H54 (cell line): ENCODE measurements around the gene PRDM2.
"Not testable (repeated sequence)": the region's sequence is repeated elsewhere in the genome, so short reads cannot be mapped to it uniquely, and the experiment has no call there.

Source experiments
- DNase-seq: peaks from one replicate; pipeline ENCODE4 v3.0.0; 2011; ENCODE audit warnings: low spot score, mixed read lengths; ENCODE audit not compliant: insufficient read length
- FAIRE-seq: peaks from 3 replicates; lab custom pipeline; 2011; peaks lifted over from hg19 to GRCh38; lab: Jason Lieb, UNC
- POLR2A ChIP-seq: IDR thresholded peaks from 2 replicates; pipeline ENCODE4 v1.6.1; 2011; ENCODE audit warnings: low read depth, mild to moderate bottlenecking, low read length

The PRDM2 gene

DNA sequence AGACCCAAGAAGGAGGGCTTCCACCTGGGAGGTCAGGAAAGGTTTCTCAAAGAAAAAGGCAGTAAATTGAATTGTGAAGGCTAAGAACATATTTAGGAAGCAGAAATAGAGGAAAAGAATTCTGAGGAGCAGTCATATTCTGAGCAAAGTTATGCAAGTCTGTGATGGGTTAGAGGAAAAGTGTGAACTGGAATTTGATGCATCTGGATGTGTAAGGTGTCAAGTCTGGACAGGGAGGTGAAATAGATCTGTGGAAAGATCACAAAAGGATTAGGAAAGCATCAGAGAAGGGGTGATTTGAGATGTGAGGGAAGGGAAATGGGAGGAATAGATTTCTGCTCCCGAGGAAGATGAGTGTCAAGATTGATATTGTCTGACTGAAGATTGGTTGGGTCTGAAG is 18.1 kb upstream of the PRDM2 start:
- DNase-seq, result no peak
- TF ChIP-seq POLR2A, result no peak
- no peak for FAIRE-seq

DNA sequence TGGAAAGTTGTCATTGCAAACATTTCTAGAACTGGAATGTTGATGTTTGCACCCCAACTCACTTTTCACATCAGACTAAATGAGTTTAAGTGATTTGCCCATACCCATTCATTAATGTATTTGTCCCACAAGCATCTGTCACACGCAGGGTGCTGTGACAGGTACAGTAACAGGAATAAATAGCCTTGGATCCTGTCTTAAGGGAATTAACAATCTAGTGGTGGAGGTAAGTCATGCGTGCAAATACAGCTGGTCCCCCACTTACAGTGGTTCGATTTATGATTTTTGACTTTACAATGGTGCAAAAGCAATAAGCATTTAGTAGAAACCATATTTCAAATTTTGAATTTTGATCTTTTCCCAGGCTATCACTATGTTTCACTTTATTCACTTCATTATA is 17.5 kb upstream of the PRDM2 start:
- no peak for TF ChIP-seq POLR2A
- FAIRE-seq, result no peak
- no peak for DNase-seq

DNA sequence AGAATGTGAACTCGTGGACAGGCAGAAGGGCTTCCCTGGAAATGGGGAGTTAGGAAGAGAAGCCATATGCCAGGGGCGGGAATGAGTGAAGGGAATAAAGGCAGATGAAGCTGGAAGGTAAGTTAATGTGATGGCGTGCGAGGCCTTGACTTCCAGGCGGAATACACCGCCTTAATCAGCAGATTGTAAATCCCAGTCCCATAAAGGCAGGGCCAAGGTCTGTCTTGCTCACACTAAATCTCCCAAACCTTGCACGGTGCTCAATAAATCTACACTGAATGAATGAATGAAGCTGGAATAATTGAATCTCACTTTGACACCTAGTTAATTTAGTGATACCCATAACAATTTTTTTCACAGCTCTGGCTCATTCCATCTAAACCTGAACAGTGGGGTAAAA is 16.8 kb upstream of the PRDM2 start:
- DNase-seq, result no peak
- no peak for FAIRE-seq
- TF ChIP-seq POLR2A, result no peak

DNA sequence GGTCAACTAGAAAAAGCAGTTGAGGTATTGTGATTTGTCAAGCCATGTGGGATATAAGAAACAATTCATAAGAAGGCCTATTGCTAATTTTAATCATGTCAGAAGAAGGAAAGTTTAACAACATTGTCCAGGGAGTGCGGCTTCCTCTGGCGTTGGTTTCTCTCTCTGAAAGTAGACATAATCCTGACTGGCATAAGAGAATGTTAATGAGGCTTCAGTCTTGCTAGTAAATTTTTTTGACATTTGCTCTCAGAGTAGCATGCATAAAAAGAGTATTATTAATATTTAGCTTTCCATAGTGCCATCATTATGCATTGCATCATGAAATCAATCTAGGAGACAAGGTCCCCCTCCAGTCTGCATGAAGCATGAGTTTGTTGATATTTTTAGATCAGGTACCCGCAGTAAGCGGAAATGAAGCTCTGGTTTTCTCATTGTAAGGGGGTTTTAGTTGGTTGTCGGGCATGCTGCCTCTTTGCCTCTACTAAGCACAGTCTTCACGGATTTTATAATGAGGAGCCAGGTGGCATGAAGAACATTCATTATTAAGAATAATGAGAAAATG is 12.8 kb upstream of the PRDM2 start:
- DNase-seq (no peak), FAIRE-seq (no peak)
- TF ChIP-seq POLR2A, result no peak

DNA sequence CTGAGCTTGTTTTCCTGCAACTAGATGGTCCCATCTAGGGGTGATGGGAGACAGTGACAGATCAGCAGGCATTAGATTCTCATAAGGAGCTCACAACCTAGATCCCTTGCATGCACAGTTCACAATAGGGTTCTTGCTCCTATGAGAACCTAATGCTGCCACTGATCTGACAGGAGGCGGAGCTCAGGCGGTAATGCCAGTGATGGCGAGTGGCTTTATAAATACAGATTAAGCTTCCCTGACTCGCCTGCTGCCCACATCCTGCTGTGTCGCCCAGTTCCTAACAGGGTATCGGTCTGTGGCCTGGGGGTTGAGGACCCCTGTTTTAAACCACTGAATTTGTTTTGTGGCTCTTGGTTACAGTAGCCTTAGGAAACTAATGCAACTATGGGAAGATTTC is 6.9 kb upstream of the PRDM2 start:
- not testable (repeated sequence) for FAIRE-seq, DNase-seq

DNA sequence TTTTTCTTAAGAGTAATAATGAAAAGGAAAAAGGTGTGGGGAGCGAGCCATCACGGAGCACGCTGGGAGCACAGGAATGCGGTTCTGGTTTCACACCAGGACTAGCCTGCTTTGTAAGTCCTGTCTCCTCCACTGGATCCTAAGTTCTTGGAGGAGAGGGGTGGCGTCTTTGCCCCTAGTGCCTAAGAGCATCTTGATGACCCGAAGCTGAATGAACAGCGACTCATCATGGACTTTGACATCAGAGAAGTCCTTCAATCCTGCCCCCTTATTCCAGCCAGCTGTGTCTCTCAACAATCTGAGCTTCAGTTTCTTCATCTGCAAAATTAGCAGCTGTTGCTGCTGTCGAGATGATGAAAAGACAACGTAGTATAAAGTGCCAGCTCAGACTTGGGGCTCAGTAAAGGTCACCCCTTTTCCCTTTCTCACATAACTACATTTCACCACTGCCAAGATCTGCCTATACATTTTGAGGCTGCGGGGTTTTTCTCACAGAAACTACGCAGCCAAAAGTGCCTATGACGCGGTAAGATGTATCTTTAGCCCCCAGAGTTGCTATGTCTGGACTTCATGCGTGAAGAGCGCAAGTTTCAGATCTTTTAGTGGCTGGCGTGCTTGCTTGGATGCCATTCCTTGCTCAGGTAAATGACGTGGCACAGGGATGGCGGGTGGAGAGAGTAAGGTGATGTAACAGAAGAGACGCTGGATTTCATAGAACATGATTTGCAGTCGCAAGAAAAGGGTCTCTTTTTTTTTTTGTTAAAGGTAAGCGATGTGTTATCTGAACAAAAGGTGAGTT is 4.9 kb upstream of the PRDM2 start:
- no peak for FAIRE-seq
- no peak for DNase-seq
- TF ChIP-seq POLR2A, result no peak

DNA sequence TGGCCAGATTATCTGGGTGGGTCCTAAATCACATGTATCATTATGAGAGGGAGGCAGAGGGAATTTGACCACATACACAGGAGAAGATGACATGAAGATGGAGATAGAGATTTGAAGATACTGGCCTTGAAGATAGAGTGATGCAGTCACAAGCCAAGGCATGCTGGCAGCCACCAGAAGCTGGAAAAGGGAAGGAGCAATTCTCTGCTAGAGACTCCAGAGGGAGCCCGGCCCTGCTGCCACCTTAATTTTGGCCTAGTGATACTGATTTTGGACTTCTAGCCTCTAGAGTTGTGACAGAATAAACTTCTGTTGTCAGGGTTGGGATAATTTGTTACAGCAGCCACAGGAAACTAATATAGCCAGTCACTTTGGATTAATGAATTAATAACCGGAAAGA is 2.2 kb upstream of the PRDM2 start:
- TF ChIP-seq POLR2A, result no peak
- FAIRE-seq (no peak), DNase-seq (no peak)

DNA sequence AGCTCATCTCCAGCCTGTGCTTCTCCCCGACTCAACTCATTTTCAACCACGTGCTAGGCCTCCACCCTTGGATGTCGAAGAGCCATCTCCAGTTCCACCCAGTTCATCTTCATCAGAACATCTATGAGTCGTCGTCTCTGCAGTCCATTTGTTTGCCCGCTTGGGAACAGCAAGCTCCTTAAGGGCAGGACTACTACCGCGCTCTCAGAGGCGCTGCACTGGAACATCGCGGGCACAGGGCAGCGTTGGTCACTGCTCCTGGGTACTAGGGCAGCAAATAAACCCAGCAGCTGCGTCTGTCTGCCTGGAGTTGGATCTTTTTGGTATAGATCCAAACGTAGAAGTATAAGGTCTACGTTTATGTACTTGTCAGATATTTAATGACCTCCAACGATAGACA is 478 bp upstream of the PRDM2 start:
- TF ChIP-seq POLR2A, result no peak
- no peak for FAIRE-seq

DNA sequence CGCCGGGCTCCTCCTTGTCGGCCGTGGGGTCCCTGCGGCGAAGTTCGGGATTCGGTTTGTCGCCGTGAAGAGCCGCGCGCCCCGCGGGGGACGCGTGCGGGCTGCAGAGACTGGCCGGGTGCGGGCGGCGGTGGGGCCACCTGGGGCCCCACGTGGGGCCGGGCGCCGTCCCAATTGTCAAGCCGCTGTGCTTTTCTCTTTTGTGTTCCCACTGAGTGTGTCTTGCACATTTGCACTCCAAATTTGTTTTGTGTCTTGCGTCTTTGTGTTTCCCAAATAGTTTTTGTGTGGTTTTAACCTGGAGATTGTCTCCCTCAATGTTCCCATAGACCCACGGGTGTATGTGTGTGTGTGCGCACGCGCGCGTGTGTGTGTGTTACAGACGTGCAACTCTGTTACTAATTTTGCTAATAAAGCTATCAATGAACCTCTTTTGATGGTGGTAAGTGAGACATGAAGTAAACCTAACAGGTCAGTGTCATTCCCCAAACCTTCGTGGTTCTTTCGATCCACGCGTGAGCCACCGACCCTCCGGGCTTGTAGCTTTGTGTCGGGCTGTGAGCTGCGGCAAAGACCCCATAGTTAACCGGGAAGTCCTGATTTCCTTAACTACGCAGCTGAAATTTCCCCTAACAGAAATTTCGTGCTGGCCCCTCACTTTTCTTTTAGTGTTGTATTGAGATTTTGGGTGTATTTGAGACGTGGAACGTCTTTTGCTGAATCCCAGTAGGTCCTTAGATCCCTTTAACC is 708 bp downstream of the PRDM2 start:
- TF ChIP-seq POLR2A, result no peak
- DNase-seq, result no peak
- FAIRE-seq, result no peak

More for the DNA sequence above, 478 bp upstream of the PRDM2 start:
- no peak for DNase-seq

DNA sequence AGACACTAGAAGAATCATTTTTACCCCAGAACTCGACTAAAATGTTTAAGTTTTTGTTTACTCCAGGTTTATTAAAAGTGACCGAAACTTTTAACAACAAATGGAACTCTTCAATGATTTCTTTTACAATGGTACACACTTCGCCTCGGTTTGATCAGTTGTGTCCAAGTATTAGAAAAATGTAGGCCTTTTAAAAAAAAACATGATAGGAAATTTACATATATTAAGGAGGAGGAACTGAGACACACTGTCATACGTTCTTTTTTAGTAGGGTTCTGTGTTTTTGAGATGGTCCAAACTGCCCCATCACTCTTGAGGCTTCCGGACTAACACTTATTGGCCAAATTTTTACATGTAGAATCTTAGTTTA is 1.3 kb downstream of the PRDM2 start:
- DNase-seq (no peak), FAIRE-seq (no peak)
- no peak for TF ChIP-seq POLR2A

DNA sequence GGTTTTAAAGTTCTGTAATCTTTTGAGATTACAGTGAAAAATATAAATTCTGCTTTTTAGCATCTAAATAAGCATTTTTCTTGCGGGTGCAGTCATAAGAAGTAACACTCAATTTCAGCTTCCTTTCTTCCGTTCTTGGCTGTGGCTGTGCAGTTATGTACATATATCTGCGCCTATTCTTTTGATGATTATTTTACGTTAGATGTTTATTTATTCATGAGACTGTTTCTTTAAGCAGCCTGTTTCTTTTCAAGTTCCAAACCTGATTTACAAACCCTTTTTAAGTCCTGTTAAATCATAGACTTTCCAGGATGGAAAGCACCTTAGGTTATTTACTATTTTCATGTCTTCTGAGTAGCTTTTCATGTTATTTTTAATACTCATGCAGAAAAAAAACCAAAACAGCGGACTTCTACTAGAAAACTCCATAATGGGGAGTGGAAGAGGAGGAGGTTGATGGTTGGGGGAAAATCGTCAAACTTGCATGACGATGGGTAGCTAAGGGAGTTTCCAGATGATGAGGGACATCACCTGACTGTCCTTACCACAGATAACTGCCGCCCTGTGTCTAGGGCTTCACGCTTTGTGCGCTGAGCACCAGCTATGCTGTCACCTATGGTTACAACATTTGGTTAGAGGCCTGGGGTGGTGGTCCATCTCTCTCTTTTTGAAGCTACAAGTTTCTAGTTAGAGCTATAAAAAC is 2.6 kb downstream of the PRDM2 start:
- no peak for FAIRE-seq
- DNase-seq, result no peak

DNA sequence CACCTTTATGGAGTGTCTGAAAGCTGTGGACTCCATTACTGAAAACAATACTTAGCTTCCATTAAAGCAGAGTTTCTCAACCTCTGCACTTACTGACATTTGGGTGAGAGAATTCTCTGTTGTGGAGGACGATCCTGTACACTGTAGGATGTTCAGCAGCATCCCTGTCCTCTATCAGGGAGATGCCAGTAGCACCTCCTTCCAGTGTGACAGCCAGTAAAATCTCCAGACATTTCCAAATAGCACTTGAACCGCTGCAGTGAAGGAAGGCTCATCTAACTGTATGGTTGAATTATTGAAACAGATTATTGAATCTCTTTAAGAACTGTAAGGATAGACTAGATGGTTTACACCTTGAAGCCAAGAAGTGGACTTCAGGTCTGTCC is 3.1 kb downstream of the PRDM2 start:
- DNase-seq (no peak), FAIRE-seq (no peak)
- TF ChIP-seq POLR2A, result no peak

More for the DNA sequence above, 2.6 kb downstream of the PRDM2 start:
- TF ChIP-seq POLR2A, result no peak

DNA sequence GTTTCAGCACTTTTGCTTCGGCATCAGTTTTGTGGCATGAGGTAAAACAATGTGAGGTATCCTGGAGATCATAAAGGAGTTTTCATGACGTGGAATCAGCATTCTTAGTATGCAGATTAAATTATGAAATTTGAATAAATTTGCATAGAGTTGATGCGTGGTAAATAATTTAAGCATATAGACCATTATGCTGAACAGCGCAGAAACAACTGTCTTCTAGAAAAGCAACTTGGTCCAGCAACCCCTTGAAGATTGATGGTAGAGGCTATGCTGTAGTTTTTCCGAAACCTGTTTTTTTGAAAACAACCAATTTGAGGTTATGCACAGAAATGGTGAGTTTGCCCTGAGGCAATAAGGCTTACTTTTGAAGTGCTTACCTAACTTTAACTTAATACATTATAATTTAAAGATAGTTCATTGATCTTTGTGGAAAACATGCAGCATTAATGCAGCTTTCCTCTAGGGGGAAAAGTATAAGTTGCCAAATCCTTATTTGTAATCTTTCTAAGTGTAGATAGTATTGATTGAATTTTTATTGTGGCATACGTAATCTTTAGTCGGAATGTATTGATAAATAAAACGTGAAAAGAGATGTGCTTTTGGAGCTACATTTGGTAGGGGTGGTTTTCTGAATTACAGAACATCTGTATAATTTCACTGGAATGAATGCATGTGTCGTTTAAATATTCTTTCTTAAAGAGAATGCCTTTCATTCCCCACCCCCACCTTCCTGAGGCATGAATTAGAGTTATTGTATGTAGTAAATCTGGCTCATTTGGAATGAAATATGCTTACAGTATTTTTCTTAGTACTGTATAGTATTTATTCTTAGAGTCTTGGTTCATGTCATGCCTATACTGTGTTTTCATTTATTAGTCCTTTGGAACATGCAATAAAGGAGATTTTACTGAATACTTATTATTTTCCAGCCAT is 3.8 kb downstream of the PRDM2 start:
- FAIRE-seq, result no peak
- no peak for TF ChIP-seq POLR2A
- no peak for DNase-seq
